Sigmoid colon (tissue), 7 donors: Measurements from ENCODE around the gene CR2. TPM values are rescaled to one million over a fixed set of nuclear protein-coding genes. Genes with fewer than 3 reads are reported as not detected.

Source experiments
- DNase-seq: peaks from one replicate; pipeline ENCODE4 v3.0.0-alpha.2; 2019
- H3K27ac ChIP-seq, 4 donors: fragments of 200-600 bp; sonication (generic); one replicate each; pipeline ENCODE4 v1.5.1; 2016 to 2019; ENCODE audit warnings: mild to moderate bottlenecking in 1 of 4
- H3K27me3 ChIP-seq, 3 donors: fragments of 200-600 bp; sonication (generic); one replicate each; pipeline ENCODE4 v1.5.1; 2019; ENCODE audit warnings: mild to moderate bottlenecking in 1 of 3
- H3K36me3 ChIP-seq, 4 donors: fragments of 200-600 bp; sonication (generic); one replicate each; pipeline ENCODE4 v1.5.1; 2016 to 2019
- H3K4me1 ChIP-seq, 4 donors: fragments of 200-600 bp; sonication (generic); one replicate each; pipeline ENCODE4 v1.5.1; 2017 to 2019
- H3K4me3 ChIP-seq, 4 donors: fragments of 200-600 bp; sonication (generic); one replicate each; pipeline ENCODE4 v1.5.1; 2017 to 2019; ENCODE audit warnings: mild to moderate bottlenecking in 2 of 4, moderate library complexity in 1 of 4
- H3K9me3 ChIP-seq, 4 donors: fragments of 200-600 bp in 3 of 4; sonication (generic) in 3 of 4; one replicate each; pipeline versions ENCODE4 v1.5.1 to v1.6.1; 2013 to 2019
- CTCF ChIP-seq, 4 experiments: fragments of 450-650 bp in 3 of 4; fragments of 200-600 bp in 1 of 4; IDR thresholded peaks; one replicate each; pipeline ENCODE4 v1.5.1; 2016 to 2019; ENCODE audit warnings: antibody characterized with exemption in 4 of 4, mild to moderate bottlenecking in 3 of 4, moderate library complexity in 2 of 4
- EP300 ChIP-seq, 4 donors: sonication (generic); formaldehyde crosslinking; IDR thresholded peaks; one replicate each; pipeline ENCODE4 v1.6.1; 2017; ENCODE audit warnings: antibody characterized with exemption in 4 of 4
- POLR2A ChIP-seq, 2 donors: fragments of 450-650 bp; IDR thresholded peaks; one replicate each; pipeline ENCODE4 v1.6.1; 2016; ENCODE audit warnings: antibody characterized with exemption in 2 of 2, mild to moderate bottlenecking in 2 of 2, moderate library complexity in 2 of 2
- POLR2AphosphoS5 ChIP-seq, 4 donors: sonication (generic); formaldehyde crosslinking; IDR thresholded peaks; one replicate each; pipeline ENCODE4 v1.6.1; 2017; ENCODE audit warnings: antibody characterized with exemption in 4 of 4
- WGBS, 2 donors: extraction: QIAGEN DNeasy Blood & Tissue Kit; methylation state at CpG; one replicate each; pipeline ENCODE4 v1.1.7; 2013; 5-methylcytosine and 5-hydroxymethylcytosine counted together
- intact Hi-C: fragments of 100-400 bp; cut with DNase I; formaldehyde crosslinking; loops from one replicate; pipeline ENCODE4 v1.15.1; 2023
- polyA plus RNA-seq, 3 donors: library from polyadenylated mRNA; stranded (reverse); fragments of 200-250 nt; gene quantifications; one replicate each; pipeline ENCODE4 v1.2.3, GENCODE V29; 2013
- total RNA-seq, 4 donors: library from RNA; depleted of rRNA; stranded (reverse); fragments of >200 nt; gene quantifications; one replicate each; pipeline ENCODE4 v1.1.0, GENCODE V29; 2016
- donor health status: healthy with polysubstance abuse.
- donor health status: Bipolar disorder and iron deficiency.
- donor health status: healthy.

The CR2 gene
- total and polyA plus RNA-seq, 7 donors: 0.23 to 50.7 (median 0.60) TPM; not detected in 4

DNA sequence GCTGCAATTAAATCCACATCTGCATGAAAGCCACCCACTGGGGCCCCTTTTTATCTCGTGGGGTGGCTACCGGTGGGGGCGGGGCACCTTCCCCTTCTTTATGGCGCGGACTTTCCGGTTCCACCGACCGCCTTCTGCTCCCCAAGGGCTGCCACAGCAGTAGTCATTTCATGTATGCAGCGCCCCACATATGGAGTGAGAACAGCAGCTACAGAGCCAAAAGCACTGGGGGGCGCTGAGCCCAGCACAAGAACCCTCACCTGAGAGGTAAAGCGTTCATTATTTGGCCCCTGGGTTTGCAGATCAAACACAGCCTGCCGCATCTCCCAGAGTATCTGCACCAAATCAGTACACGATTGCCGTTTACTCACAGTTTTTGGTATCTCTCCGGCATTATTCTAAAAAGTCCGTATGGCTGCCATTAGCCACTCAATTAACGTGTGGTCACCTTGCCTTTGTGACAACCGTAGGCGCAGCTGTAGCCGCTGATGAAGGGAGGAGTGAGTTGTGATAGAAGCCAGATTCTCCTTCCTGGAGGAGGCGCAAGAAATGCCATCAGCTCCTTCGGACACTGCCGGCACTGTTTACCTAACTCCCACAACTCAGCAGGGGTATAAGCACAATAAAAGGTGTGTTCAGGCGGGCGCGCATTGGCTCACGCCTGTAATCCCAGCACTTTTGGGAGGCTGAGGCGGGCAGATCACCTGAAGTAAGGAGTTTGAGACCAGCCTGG is 30.4 kb upstream of the CR2 start:
- Histone ChIP-seq H3K27me3 (peaks cover 0 to 9% (median 0%) of the 10 kb centered on the region in 3 donors), H3K4me1 (no peaks in the 10 kb centered on the region), H3K36me3 (no peaks in the 10 kb centered on the region), H3K4me3 (no peak overlapping the region), H3K9me3 (peaks cover 0 to 2% (median 0%) of the 10 kb centered on the region in 4 donors), H3K27ac (no peak overlapping the region)
- TF ChIP-seq EP300 (IDR thresholded peaks at IDR 0.05) (no peak), POLR2A (IDR thresholded peaks at IDR 0.05) (no peak), CTCF (IDR thresholded peaks at IDR 0.05) (no peak), POLR2AphosphoS5 (IDR thresholded peaks at IDR 0.05) (no peak)
- DNase-seq: no peak
- WGBS, 2 donors: 15 to 53% methylated on average over 28 of the region's 28 CpGs
- intact Hi-C loops: no loop called here

DNA sequence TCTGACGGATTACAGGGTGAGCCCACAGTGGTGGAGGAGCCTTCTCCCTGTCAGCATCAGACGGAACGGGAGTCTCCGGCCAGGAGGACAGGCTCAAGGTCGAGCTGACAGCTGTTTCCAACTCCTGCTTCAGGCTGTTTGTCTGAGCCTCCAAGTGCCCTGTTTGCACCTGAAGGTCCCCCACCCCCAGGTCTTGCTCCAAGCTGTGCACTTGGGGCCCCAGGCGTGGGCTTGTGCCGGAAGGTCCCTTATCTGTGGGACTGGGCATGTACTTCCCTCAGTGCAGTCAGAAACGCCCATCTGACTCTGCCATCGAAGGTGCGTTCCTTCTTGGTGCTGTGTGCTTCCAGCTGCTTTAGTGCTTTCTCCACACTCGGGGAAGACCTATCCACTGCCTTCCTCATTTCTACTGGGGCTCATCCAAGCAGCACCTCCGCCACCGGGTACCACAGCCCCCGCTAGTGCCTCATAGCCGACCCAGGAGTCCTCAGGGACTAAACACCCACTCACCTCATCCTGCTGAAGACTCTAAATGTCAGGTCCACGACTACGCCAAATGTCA is 29.5 kb upstream of the CR2 start:
- Histone ChIP-seq H3K4me3 (no peak overlapping the region), H3K4me1 (no peaks in the 10 kb centered on the region), H3K27me3 (peaks cover 0 to 9% (median 0%) of the 10 kb centered on the region in 3 donors), H3K27ac (no peak overlapping the region), H3K9me3 (no peaks in the 10 kb centered on the region), H3K36me3 (no peaks in the 10 kb centered on the region)
- intact Hi-C loops: no loop called here
- 38 to 56% methylated on average over 17 of the region's 17 CpGs for WGBS, 2 donors
- TF ChIP-seq POLR2AphosphoS5 (IDR thresholded peaks at IDR 0.05) (no peak), POLR2A (IDR thresholded peaks at IDR 0.05) (no peak), EP300 (IDR thresholded peaks at IDR 0.05) (no peak), CTCF (IDR thresholded peaks at IDR 0.05) (no peak)
- no peak for DNase-seq

DNA sequence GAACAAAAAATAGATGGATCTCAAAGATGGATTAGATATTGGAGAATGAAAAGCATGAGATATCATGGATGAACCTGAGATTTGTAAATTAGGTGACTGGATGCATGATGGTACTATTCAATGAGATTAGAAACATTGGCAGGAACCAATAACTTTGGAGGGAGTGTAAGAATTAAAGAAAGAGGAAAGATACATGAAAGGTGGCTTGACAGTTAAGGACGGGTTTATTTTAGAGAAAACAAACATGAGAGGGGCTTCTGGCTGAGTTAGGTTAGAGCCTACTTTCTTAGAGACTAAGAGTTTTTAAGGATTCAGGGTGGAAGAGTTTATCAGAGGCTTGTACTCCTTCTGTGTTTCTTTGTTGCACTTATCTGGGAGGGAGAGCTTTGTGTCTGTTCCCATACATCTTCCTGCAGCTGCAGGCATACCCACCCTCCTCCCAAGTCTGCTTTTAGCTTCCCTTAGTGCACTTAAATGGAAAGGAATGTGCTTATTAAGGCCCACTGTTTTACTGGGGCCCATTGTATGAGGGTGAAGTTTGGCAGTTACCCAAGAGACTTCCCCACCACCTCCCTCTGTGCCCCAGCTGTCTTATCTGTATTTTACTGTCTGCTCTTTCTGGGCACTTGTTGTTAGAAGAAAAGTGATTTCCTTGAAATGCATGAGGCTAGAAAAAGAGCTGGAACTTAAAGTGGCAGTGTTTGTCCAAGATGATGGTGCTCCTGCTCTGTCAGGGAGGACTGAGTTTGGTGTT is 26.1 kb upstream of the CR2 start:
- no peak overlapping the region for H3K4me3 ChIP-seq
- no peak for DNase-seq
- no peak overlapping the region for H3K27ac ChIP-seq
- intact Hi-C loops: no loop called here
- H3K9me3 ChIP-seq: no peaks in the 10 kb centered on the region
- no peak for TF ChIP-seq EP300 (IDR thresholded peaks at IDR 0.05)
- TF ChIP-seq POLR2A (IDR thresholded peaks at IDR 0.05): no peak
- TF ChIP-seq CTCF (IDR thresholded peaks at IDR 0.05): no peak
- TF ChIP-seq POLR2AphosphoS5 (IDR thresholded peaks at IDR 0.05): no peak
- no peaks in the 10 kb centered on the region for H3K4me1 ChIP-seq
- no peaks in the 10 kb centered on the region for H3K36me3 ChIP-seq
- peaks cover 0 to 9% (median 0%) of the 10 kb centered on the region in 3 donors for H3K27me3 ChIP-seq
- 85 to 97% methylated on average over 1 of the region's 1 CpG for WGBS, 2 donors

DNA sequence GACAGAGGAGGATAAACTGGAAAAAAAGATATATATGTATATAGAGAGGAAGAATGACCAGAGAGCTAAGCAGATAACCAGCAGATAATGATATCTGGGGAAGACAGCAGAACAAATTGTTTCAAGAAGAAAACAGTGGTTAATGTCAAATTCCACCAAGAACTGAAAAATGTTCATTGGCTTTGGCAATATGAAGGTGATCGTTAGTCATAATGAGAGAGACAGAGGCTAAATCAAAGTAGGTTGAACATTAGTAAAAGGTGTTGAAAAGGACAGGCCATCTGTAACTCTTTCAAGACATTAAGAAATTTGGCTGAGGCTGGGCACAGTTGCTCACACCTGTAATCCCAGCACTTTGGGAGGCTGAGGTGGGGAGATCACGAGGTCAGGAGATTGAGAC is 25.3 kb upstream of the CR2 start:
- no peaks in the 10 kb centered on the region for H3K4me1 ChIP-seq
- H3K27me3 ChIP-seq: peaks cover 0 to 2% (median 0%) of the 10 kb centered on the region in 3 donors
- intact Hi-C loops: no loop called here
- no peaks in the 10 kb centered on the region for H3K9me3 ChIP-seq
- H3K27ac ChIP-seq: no peak overlapping the region
- WGBS, 2 donors: 80 to 94% methylated on average over 2 of the region's 2 CpGs
- DNase-seq: no peak
- no peaks in the 10 kb centered on the region for H3K36me3 ChIP-seq
- H3K4me3 ChIP-seq: no peak overlapping the region
- TF ChIP-seq POLR2A (IDR thresholded peaks at IDR 0.05) (no peak), POLR2AphosphoS5 (IDR thresholded peaks at IDR 0.05) (no peak)

DNA sequence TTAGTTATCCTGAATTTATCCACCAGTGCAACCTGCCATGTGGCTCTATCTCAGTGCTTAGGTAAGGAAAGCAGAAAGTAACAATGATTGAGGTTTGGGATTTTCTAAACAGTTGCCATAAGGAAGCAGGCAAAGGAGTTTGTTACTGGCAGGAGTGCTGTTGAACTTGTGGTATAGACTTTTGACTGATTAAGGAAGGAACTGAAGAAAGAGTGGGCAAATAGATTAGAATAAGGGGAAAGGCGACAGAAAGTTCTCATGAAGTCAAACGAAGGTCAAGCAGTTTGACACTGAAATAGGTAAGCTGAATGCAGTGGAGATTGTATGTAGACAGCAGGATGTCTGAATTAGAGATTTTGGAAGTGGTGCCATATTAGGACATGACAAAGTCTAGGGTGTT is 24.2 kb upstream of the CR2 start:
- no peak for DNase-seq
- no peak for TF ChIP-seq POLR2A (IDR thresholded peaks at IDR 0.05)
- TF ChIP-seq CTCF (IDR thresholded peaks at IDR 0.05): no peak
- no peak for TF ChIP-seq POLR2AphosphoS5 (IDR thresholded peaks at IDR 0.05)
- no peak for TF ChIP-seq EP300 (IDR thresholded peaks at IDR 0.05)
- no peaks in the 10 kb centered on the region for H3K9me3 ChIP-seq
- H3K4me1 ChIP-seq: no peaks in the 10 kb centered on the region
- intact Hi-C loops: no loop called here
- no peak overlapping the region for H3K4me3 ChIP-seq
- 57 to 78% methylated on average over 2 of the region's 2 CpGs for WGBS, 2 donors
- no peaks in the 10 kb centered on the region for H3K36me3 ChIP-seq
- H3K27me3 ChIP-seq: no peaks in the 10 kb centered on the region
- H3K27ac ChIP-seq: no peak overlapping the region
